Choroid plexus epithelial cell (primary cell): ENCODE data around the gene ERI2.

Source experiments
- DNase-seq: peaks from one replicate; pipeline ENCODE4 v3.0.0-alpha.2; 2010; ENCODE audit warnings: low read depth
- H3K4me3 ChIP-seq: 2 replicates; pipeline ENCODE4 v1.5.1; 2011; ENCODE audit warnings: low read depth, mild to moderate bottlenecking, control low read depth, low read length, moderate library complexity
- CTCF ChIP-seq: conservative IDR thresholded peaks from 2 replicates; pipeline ENCODE4 v1.5.1; 2011; ENCODE audit warnings: low read depth, mild to moderate bottlenecking, control low read depth, inconsistent platforms, low read length, moderate library complexity

Gene ERI2

GRCh38 chr16:20782470-20782869 lies 23.8 kb downstream of the ERI2 start:
- H3K4me3 ChIP-seq, result no peak overlapping the region
- DNase-seq, result no peak
- TF ChIP-seq CTCF, result no peak

- H3K4me3 ChIP-seq, result no peak overlapping the region
- no peak for TF ChIP-seq CTCF
- no peak for DNase-seq
Observed at GRCh38 chr16:20781697-20782096, 24.6 kb downstream of the ERI2 start.

- TF ChIP-seq CTCF, result peak; percentile 90
- peak; percentile 82 for DNase-seq
- no peak overlapping the region for H3K4me3 ChIP-seq
Observed at GRCh38 chr16:20774703-20775362, 31.4 kb downstream of the ERI2 start.

GRCh38 chr16:20773679-20774078 lies 32.6 kb downstream of the ERI2 start:
- H3K4me3 ChIP-seq, result no peak overlapping the region
- no peak for TF ChIP-seq CTCF
- no peak for DNase-seq

GRCh38 chr16:20768818-20769217 lies 37.5 kb downstream of the ERI2 start:
- H3K4me3 ChIP-seq, result no peak overlapping the region
- no peak for DNase-seq
- TF ChIP-seq CTCF, result no peak

GRCh38 chr16:20768121-20768520 lies 38.2 kb downstream of the ERI2 start:
- DNase-seq, result no peak
- TF ChIP-seq CTCF, result no peak
- no peak overlapping the region for H3K4me3 ChIP-seq

- TF ChIP-seq CTCF, result no peak
- DNase-seq, result no peak
- no peak overlapping the region for H3K4me3 ChIP-seq
Observed at GRCh38 chr16:20767577-20767976, 38.7 kb downstream of the ERI2 start.
